Esophagus squamous epithelium (tissue), 4 donors: ENCODE measurements around the gene CEP135.

Experiments
- CTCF ChIP-seq, 6 experiments: fragments of 450-650 bp in 4 of 6; fragments of 200-600 bp in 2 of 6; sonication (generic) in 2 of 6; IDR thresholded peaks; one replicate each; pipeline ENCODE4 v1.5.1; 2016 to 2019; ENCODE audit warnings: antibody characterized with exemption in 6 of 6, mild to moderate bottlenecking in 4 of 6, moderate library complexity in 4 of 6
- POLR2A ChIP-seq, 4 donors: fragments of 450-650 bp; IDR thresholded peaks; one replicate each; pipeline ENCODE4 v1.6.1; 2017; ENCODE audit warnings: antibody characterized with exemption in 4 of 4, mild to moderate bottlenecking in 4 of 4, moderate library complexity in 3 of 4

- TF ChIP-seq CTCF (IDR thresholded peaks at IDR 0.05) = no peak
- no peak for TF ChIP-seq POLR2A (IDR thresholded peaks at IDR 0.05)
Measured at GRCh38 chr4:56052481-56052880, 103.7 kb downstream of the CEP135 start.
